ENCODE measurements around the gene C1orf35. TPM values are rescaled to one million over a fixed set of nuclear protein-coding genes. Genes with fewer than 3 reads are reported as not detected.

C1orf35 gene
- total RNA-seq, 1 experiment from 2014 or later: 24.9 TPM

DNA sequence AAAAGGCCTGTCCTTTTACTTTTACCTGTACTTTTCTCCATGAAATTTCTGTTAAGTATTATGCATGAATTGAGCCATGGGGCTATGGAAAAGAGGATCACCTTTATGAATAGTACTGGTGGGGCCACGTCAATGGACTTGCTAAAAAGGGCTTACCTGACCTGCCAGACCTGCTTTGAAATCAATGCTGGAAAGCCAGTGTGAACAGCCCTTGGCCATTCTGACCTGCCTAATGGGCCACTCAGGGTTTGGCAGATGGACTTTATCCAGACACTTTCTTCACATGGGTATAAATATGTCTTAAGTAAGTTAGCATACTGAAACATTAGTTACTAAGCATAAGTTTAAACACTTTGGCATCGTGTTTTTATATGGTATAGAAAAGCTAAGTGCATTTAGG lies 28.6 kb upstream of the C1orf35 start:
- Histone ChIP-seq H3K36me3 (ENCODE audit: control insufficient read depth, insufficient read depth, low read length) (no peaks in the 10 kb centered on the region; the same call in 1 of the 2 replicates), H3K27ac (ENCODE audit: low read length) (no peak overlapping the region), H3K4me3 (ENCODE audit: low read depth in 2 of 2, low read length in 2 of 2) (no peak overlapping the region), H3K4me1 (ENCODE audit: control insufficient read depth, insufficient read depth, low read length) (0 out of 2 replicates have a peak, but pooled peaks cover 2% of the 10 kb centered on the region), H3K9me3 (ENCODE audit: control insufficient read depth, insufficient read depth, low read depth, low read length) (no peaks in the 10 kb centered on the region), H3K27me3 (ENCODE audit: control insufficient read depth, insufficient read depth, low read length) (peaks cover 7% of the 10 kb centered on the region; the same call in 1 of the 2 replicates)
- intact Hi-C loops (cut with micrococcal nuclease; ENCODE audit: unreplicated experiment): loop anchor here (1.0 kb wide), 1 partner anchor 60 kb away; no protein-coding TSS in a partner anchor
- no TSS peak for BruUV-seq (replicated peaks)
- DNase-seq (ENCODE audit: low read depth, low spot score) (no peak), ATAC-seq (no peak)
- CTCF ChIA-PET: no interaction called here
- TF ChIP-seq TCF7L2 (IDR thresholded peaks at IDR 0.05; ENCODE audit: low read depth, low read length) (no peak), REST (IDR thresholded peaks at IDR 0.05; ENCODE audit: insufficient read depth in 1 of 2, low read depth in 2 of 2, low read length in 1 of 2) (no peak), SIN3A (IDR thresholded peaks at IDR 0.05; ENCODE audit: borderline replicate concordance, insufficient read depth, low read depth, low read length) (no peak), POLR2AphosphoS5 (IDR thresholded peaks at IDR 0.05; ENCODE audit: low read depth, low read length) (no peak)
- TF ChIP-seq, protein P1, sequence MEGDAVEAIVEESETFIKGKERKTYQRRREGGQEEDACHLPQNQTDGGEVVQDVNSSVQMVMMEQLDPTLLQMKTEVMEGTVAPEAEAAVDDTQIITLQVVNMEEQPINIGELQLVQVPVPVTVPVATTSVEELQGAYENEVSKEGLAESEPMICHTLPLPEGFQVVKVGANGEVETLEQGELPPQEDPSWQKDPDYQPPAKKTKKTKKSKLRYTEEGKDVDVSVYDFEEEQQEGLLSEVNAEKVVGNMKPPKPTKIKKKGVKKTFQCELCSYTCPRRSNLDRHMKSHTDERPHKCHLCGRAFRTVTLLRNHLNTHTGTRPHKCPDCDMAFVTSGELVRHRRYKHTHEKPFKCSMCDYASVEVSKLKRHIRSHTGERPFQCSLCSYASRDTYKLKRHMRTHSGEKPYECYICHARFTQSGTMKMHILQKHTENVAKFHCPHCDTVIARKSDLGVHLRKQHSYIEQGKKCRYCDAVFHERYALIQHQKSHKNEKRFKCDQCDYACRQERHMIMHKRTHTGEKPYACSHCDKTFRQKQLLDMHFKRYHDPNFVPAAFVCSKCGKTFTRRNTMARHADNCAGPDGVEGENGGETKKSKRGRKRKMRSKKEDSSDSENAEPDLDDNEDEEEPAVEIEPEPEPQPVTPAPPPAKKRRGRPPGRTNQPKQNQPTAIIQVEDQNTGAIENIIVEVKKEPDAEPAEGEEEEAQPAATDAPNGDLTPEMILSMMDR (IDR thresholded peaks at IDR 0.05): no peak
- POLR2A ChIA-PET: no interaction called here
- in situ Hi-C loops (cut with HindIII; ENCODE audit: low pct_unique_long_range_greater_than_20kb, low sequenced_read_pairs): no loop called here

GRCh38 chr1:228125185-228125584 lies 22.1 kb upstream of the C1orf35 start:
- Histone ChIP-seq H3K27ac (ENCODE audit: low read length) (no peak overlapping the region), H3K9me3 (ENCODE audit: control insufficient read depth, insufficient read depth, low read depth, low read length) (no peaks in the 10 kb centered on the region), H3K4me3 (ENCODE audit: low read depth in 2 of 2, low read length in 2 of 2) (no peak overlapping the region), H3K36me3 (ENCODE audit: control insufficient read depth, insufficient read depth, low read length) (no peaks in the 10 kb centered on the region), H3K27me3 (ENCODE audit: control insufficient read depth, insufficient read depth, low read length) (no peaks in the 10 kb centered on the region; the same call in 1 of the 2 replicates), H3K4me1 (ENCODE audit: control insufficient read depth, insufficient read depth, low read length) (0 out of 2 replicates have a peak, but pooled peaks cover under 1% of the 10 kb centered on the region)
- ATAC-seq (no peak), DNase-seq (ENCODE audit: low read depth, low spot score) (no peak)
- ChIA-PET POLR2A (no interaction called here), CTCF (no interaction called here)
- intact Hi-C loops (cut with micrococcal nuclease; ENCODE audit: unreplicated experiment) (no loop called here), in situ Hi-C loops (cut with HindIII; ENCODE audit: low pct_unique_long_range_greater_than_20kb, low sequenced_read_pairs) (no loop called here)
- no TSS peak for BruUV-seq (replicated peaks)
- TF ChIP-seq POLR2AphosphoS5 (IDR thresholded peaks at IDR 0.05; ENCODE audit: low read depth, low read length): no peak
- TF ChIP-seq REST (IDR thresholded peaks at IDR 0.05; ENCODE audit: insufficient read depth in 1 of 2, low read depth in 2 of 2, low read length in 1 of 2): no peak
- TF ChIP-seq, protein P1 (IDR thresholded peaks at IDR 0.05): no peak
- no peak for TF ChIP-seq TCF7L2 (IDR thresholded peaks at IDR 0.05; ENCODE audit: low read depth, low read length)
- no peak for TF ChIP-seq SIN3A (IDR thresholded peaks at IDR 0.05; ENCODE audit: borderline replicate concordance, insufficient read depth, low read depth, low read length)
